GM12865 (cell line): ENCODE data around the gene BIN1.

Source experiments
- DNase-seq: peaks from one replicate; pipeline ENCODE4 v3.0.0; 2010; ENCODE audit warnings: low read depth
- H3K4me3 ChIP-seq: 2 replicates; pipeline ENCODE4 v1.5.1; 2011; ENCODE audit warnings: mild to moderate bottlenecking, low read depth, low read length, control low read depth
- CTCF ChIP-seq: IDR thresholded peaks from 2 replicates; pipeline ENCODE4 v1.5.1; 2011; ENCODE audit warnings: low read length, control low read depth, low read depth, inconsistent platforms; ENCODE audit not compliant: insufficient read depth; ENCODE audit errors: missing control alignments

The BIN1 gene

GRCh38 chr2:127012215-127012614, 94.7 kb downstream of the BIN1 start:
- no peak for DNase-seq
- H3K4me3 ChIP-seq: no peak overlapping the region
- TF ChIP-seq CTCF: no peak

DNA sequence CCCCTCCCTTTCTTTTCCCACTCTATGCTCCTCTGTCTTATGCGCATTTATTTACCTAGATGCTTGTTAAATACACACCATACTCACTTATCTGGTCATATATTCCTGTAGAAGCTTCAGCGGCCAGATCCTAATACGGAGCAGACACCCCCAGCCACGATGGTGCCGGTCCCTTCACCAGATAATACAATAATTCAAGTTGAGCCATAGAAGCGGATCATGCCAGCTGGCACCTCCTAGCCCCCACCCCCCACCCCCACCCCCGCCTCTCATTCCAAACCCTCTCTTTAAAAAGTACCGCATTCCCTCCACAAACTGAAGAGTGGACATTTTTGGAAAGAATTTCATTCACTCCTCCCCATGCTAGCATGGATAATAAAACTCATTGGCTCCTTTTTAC, 95.2 kb downstream of the BIN1 start:
- TF ChIP-seq CTCF: no peak
- no peak overlapping the region for H3K4me3 ChIP-seq
- DNase-seq: no peak

DNA sequence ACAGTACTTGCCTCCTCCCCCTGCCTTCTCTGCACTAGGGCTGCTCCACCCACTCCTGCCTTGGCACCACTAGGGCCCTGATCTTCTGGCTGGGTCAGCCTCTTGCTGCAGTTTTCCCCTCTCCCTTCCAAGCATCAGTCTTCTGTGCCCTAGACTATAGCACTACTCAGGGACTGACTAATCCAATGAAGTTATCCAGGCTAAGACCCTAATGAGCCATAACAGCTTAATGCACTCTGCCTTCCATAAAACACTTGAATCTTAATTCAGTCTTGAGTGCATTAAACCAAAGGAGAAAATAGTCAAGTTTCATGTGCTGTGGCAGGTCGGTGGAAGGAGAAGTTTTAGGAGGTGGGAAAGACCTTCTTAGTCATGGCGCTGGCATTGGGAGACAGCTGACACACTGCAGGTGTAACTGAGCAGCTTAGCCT, 95.7 kb downstream of the BIN1 start:
- no peak overlapping the region for H3K4me3 ChIP-seq
- DNase-seq: no peak
- no peak for TF ChIP-seq CTCF

DNA sequence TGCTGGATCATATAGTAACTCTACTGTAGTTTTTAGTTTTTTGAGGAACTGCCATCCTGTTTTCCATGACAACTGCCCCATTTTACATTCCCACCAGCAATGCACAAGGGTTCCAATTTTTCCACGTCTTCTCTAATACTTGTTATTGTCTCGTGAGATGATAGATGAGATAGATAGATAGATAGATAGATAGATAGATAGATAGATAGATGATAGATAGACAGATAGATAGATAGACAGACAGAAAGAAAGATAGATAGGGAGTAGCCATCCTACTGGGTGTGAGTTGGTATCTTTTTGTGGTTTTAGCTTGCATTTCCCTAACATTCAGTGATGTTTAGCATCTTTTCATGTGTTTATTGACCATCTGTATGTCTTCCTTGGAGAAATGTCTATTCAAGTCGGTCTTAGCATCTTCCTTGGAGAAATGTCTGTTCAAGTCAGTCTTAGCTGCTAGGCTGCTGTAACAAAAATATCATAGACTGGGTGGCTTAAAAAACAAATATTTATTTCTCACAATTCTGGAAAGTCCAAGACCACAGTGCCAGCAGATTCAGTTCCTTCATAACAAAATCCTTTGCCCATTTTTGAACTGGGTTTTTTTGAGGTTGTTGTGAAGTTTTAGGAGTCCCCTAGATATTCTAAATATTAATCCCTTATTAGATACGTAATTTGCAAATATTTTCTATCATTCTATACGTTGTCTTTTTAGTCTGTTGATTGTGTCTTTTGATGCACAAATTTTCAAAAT, 98.5 kb downstream of the BIN1 start:
- no peak for TF ChIP-seq CTCF
- no peak for DNase-seq
- no peak overlapping the region for H3K4me3 ChIP-seq

DNA sequence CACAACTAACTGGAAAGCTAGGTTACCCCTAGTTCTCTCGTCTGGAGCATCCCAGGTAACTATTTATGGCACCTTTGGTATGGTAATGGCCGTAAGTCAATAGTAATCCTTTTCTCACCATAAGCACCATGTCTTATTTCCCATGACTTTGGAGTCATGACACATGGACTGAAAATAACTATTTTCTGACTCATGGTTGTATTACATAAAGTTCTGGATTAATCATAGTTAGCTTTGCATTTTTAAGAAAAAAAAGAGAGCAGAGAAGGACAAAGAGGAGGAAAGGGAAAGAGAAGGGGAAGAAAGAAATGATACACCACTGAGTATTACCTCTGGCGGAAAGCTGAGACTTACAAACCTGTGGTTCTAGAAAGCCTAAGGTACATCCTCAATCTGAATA, 99.3 kb downstream of the BIN1 start:
- no peak for TF ChIP-seq CTCF
- DNase-seq: no peak
- no peak overlapping the region for H3K4me3 ChIP-seq

GRCh38 chr2:127006962-127007361, 100.0 kb downstream of the BIN1 start:
- no peak for TF ChIP-seq CTCF
- H3K4me3 ChIP-seq: no peak overlapping the region
- no peak for DNase-seq

GRCh38 chr2:127004893-127005600, 101.9 kb downstream of the BIN1 start:
- H3K4me3 ChIP-seq: no peak overlapping the region
- no peak for DNase-seq
- TF ChIP-seq CTCF: no peak
